NCI-H146 (cell line): ENCODE measurements around the gene AARS1.
A peak's percentile ranks its signal among the peaks of the same experiment; 100 is the strongest.
"Not testable (repeated sequence)": the region's sequence is repeated elsewhere in the genome, so short reads cannot be mapped to it uniquely, and the experiment has no call there.

Experiments
- DNase-seq: peaks from one replicate; lab custom pipeline; 2025; lab: John Stamatoyannopoulos, UW

AARS1 gene

GRCh38 chr16:70271696-70272095, 17.6 kb downstream of the AARS1 start:
- DNase-seq, result no peak

- no peak for DNase-seq
These were observed 19.1 kb downstream of the AARS1 start for GRCh38 chr16:70270176-70270575.

- no peak for DNase-seq
These were observed 19.8 kb downstream of the AARS1 start for GRCh38 chr16:70269471-70269870.

- not testable (repeated sequence) for DNase-seq
These were observed 21.4 kb downstream of the AARS1 start for GRCh38 chr16:70267922-70268321.

- DNase-seq, result peak; percentile 30
These were observed 21.8 kb downstream of the AARS1 start for GRCh38 chr16:70267516-70267915.

- not testable (repeated sequence) for DNase-seq
These were observed 29.4 kb downstream of the AARS1 start for GRCh38 chr16:70259903-70260302.

- DNase-seq, result no peak
These were observed 30.4 kb downstream of the AARS1 start for GRCh38 chr16:70258946-70259345.

GRCh38 chr16:70258065-70258464, 31.2 kb downstream of the AARS1 start:
- DNase-seq, result no peak

- DNase-seq, result no peak
These were observed 31.9 kb downstream of the AARS1 start for GRCh38 chr16:70257391-70257790.

- no peak for DNase-seq
These were observed 33.7 kb downstream of the AARS1 start for GRCh38 chr16:70255574-70255973.

- no peak for DNase-seq
These were observed 34.4 kb downstream of the AARS1 start for GRCh38 chr16:70254965-70255286.

- DNase-seq, result no peak
These were observed 34.9 kb downstream of the AARS1 start for GRCh38 chr16:70254180-70254964.

- DNase-seq, result no peak
These were observed 35.8 kb downstream of the AARS1 start for GRCh38 chr16:70253291-70254106.

- DNase-seq, result no peak
These were observed 36.8 kb downstream of the AARS1 start for GRCh38 chr16:70252355-70252988.

GRCh38 chr16:70251629-70252354, 37.5 kb downstream of the AARS1 start, which contains the start of gene EXOSC6:
TSS of gene EXOSC6 (minus strand) at chr16:70251940. CDS start at chr16:70251900, 40 bp downstream.
- peak; percentile 91 for DNase-seq

GRCh38 chr16:70250748-70251628, 38.3 kb downstream of the AARS1 start:
- peak; percentile 42 for DNase-seq

- not testable (repeated sequence) for DNase-seq
These were observed 39.6 kb downstream of the AARS1 start for GRCh38 chr16:70249697-70250096.

GRCh38 chr16:70238773-70239172, 50.5 kb downstream of the AARS1 start:
- not testable (repeated sequence) for DNase-seq

GRCh38 chr16:70231831-70232230, 57.5 kb downstream of the AARS1 start:
- not testable (repeated sequence) for DNase-seq

- DNase-seq, result not testable (repeated sequence)
These were observed 63.3 kb downstream of the AARS1 start for GRCh38 chr16:70226024-70226423.

- not testable (repeated sequence) for DNase-seq
These were observed 63.9 kb downstream of the AARS1 start for GRCh38 chr16:70225430-70225829.
